Keratinocyte (primary cell): ENCODE measurements around the gene PAPPA2. TPM values are rescaled to one million over a fixed set of nuclear protein-coding genes. Genes with fewer than 3 reads are reported as not detected.

ENCODE experiments used
- DNase-seq: peaks from one replicate; pipeline ENCODE4 v3.0.0-alpha.2; 2011; ENCODE audit warnings: low read depth, missing footprints, low spot score
- FAIRE-seq: peaks from 2 replicates; lab custom pipeline; 2011; peaks lifted over from hg19 to GRCh38; lab: Jason Lieb, UNC
- H2AFZ ChIP-seq: 2 replicates; pipeline ENCODE4 v1.6.0; 2012; ENCODE audit warnings: low read length, control low read depth, inconsistent platforms; ENCODE audit not compliant: control insufficient read depth
- H3K27ac ChIP-seq: 2 replicates; pipeline ENCODE4 v1.5.1; 2011; ENCODE audit warnings: low read length; ENCODE audit not compliant: control insufficient read depth, insufficient read depth
- H3K27me3 ChIP-seq: 3 replicates; pipeline ENCODE4 v1.6.0; 2011; ENCODE audit warnings: low read length; ENCODE audit not compliant: control insufficient read depth, insufficient read depth; ENCODE audit errors: extremely low read depth
- H3K36me3 ChIP-seq, 2 experiments: 2 replicates in 1 of 2; 3 replicates in 1 of 2; pipeline ENCODE4 v1.5.1; 2011; ENCODE audit warnings: low read length in 2 of 2, mild to moderate bottlenecking in 1 of 2; ENCODE audit not compliant: control insufficient read depth in 2 of 2, insufficient read depth in 2 of 2; ENCODE audit errors: extremely low read depth in 1 of 2
- H3K4me1 ChIP-seq: 3 replicates; pipeline ENCODE4 v1.5.1; 2011; ENCODE audit warnings: low read length; ENCODE audit not compliant: control insufficient read depth, insufficient read depth; ENCODE audit errors: extremely low read depth
- H3K4me2 ChIP-seq: 3 replicates; pipeline ENCODE4 v1.6.0; 2011; ENCODE audit warnings: low read depth, low read length; ENCODE audit not compliant: control insufficient read depth, insufficient read depth; ENCODE audit errors: extremely low read depth
- H3K4me3 ChIP-seq, 3 experiments: fragments of 200-600 bp in 1 of 3; sonication (generic) in 1 of 3; 2 replicates in 2 of 3; 3 replicates in 1 of 3; pipeline ENCODE4 v1.5.1; 2011 to 2016; ENCODE audit warnings: low read length in 3 of 3, mild to moderate bottlenecking in 3 of 3, control low read depth in 2 of 3, inconsistent platforms in 1 of 3, low read depth in 1 of 3, mixed read lengths in 1 of 3, mixed run types in 1 of 3, moderate library complexity in 1 of 3; ENCODE audit not compliant: control insufficient read depth in 2 of 3, insufficient read depth in 2 of 3; ENCODE audit errors: extremely low read depth in 1 of 3
- H3K79me2 ChIP-seq: 2 replicates; pipeline ENCODE4 v1.6.0; 2012; ENCODE audit warnings: low read length; ENCODE audit not compliant: control insufficient read depth, insufficient read depth
- H3K9ac ChIP-seq: 3 replicates; pipeline ENCODE4 v1.6.0; 2011; ENCODE audit warnings: low read length; ENCODE audit not compliant: control insufficient read depth, insufficient read depth; ENCODE audit errors: extremely low read depth
- H3K9me1 ChIP-seq: 3 replicates; pipeline ENCODE4 v1.6.0; 2011; ENCODE audit warnings: low read length; ENCODE audit not compliant: control insufficient read depth, insufficient read depth; ENCODE audit errors: extremely low read depth
- H3K9me3 ChIP-seq: 2 replicates; pipeline ENCODE4 v1.5.1; 2012; ENCODE audit warnings: low read depth, low read length; ENCODE audit not compliant: control insufficient read depth
- H4K20me1 ChIP-seq: 3 replicates; pipeline ENCODE4 v1.6.0; 2011; ENCODE audit warnings: low read length; ENCODE audit not compliant: control insufficient read depth, insufficient read depth; ENCODE audit errors: extremely low read depth
- CTCF ChIP-seq, 3 experiments: IDR thresholded peaks in 1 of 3; conservative IDR thresholded peaks in 1 of 3; optimal IDR thresholded peaks in 1 of 3; 2 replicates in 2 of 3; 3 replicates in 1 of 3; pipeline versions ENCODE3 to v1.5.1; 2011; ENCODE audit warnings: low read length in 3 of 3, mild to moderate bottlenecking in 3 of 3, moderate library complexity in 2 of 3, control low read depth in 1 of 3, inconsistent platforms in 1 of 3; ENCODE audit not compliant: insufficient read depth in 2 of 3; ENCODE audit errors: extremely low read depth in 1 of 3
- EZH2 ChIP-seq: IDR thresholded peaks from one replicate; pipeline ENCODE4 v1.6.1; 2012; ENCODE audit warnings: inconsistent platforms, mild to moderate bottlenecking, low read length, moderate library complexity
- dilution Hi-C: fragments of 300-500 bp; cut with MboI; formaldehyde crosslinking; loops from one replicate; pipeline ENCODE4 v1.7.0; 2020; ENCODE audit warnings: low sequenced_read_pairs; ENCODE audit not compliant: extremely low pct_ligation_motif_present
- polyA plus RNA-seq, 5 experiments: library from polyadenylated mRNA; depleted of rRNA in 3 of 5; stranded (reverse) in 3 of 5; stranded (forward) in 1 of 5; unstranded in 1 of 5; fragments of >200 nt; gene quantifications; 1 replicate in 1 of 5; 2 replicates in 3 of 5; 3 replicates in 1 of 5; pipeline versions ENCODE4 v1.2.1 to v1.2.3, GENCODE V29; 2011 to 2012; ENCODE audit warnings: missing spikeins in 2 of 5, low read depth in 1 of 5, low replicate concordance in 1 of 5

Gene PAPPA2
- polyA plus RNA-seq, 1 donor (not counting 4 experiments of a cell fraction or from before 2014, with no cell fraction given) = 0.07 TPM

- Histone ChIP-seq H3K9me3 (no peaks in the 10 kb centered on the region), H2AFZ (no peak overlapping the region), H3K4me1 (no peaks in the 10 kb centered on the region), H3K9ac (no peak overlapping the region), H3K36me3 (no peaks in the 10 kb centered on the region), H3K4me2 (no peak overlapping the region), H3K9me1 (no peaks in the 10 kb centered on the region), H4K20me1 (no peaks in the 10 kb centered on the region), H3K27me3 (no peaks in the 10 kb centered on the region), H3K4me3 (no peak overlapping the region), H3K79me2 (no peaks in the 10 kb centered on the region), H3K27ac (no peak overlapping the region)
- no peak for DNase-seq
- no peak for FAIRE-seq
- TF ChIP-seq EZH2 (no peak), CTCF (optimal IDR thresholded peaks at IDR 0.05 in 1 of 3, IDR thresholded peaks at IDR 0.05 in 1 of 3, conservative IDR thresholded peaks at IDR 0.05 in 1 of 3; ENCODE audit: extremely low read depth in 1 of 3, insufficient read depth in 2 of 3, low read length in 3 of 3) (no peak)
- dilution Hi-C loops = no loop called here
Observed at GRCh38 chr1:176604461-176604860, 141.5 kb downstream of the PAPPA2 start.

GRCh38 chr1:176605176-176605575 is 142.2 kb downstream of the PAPPA2 start:
- H3K4me2 ChIP-seq = no peak overlapping the region
- dilution Hi-C loops = no loop called here
- no peaks in the 10 kb centered on the region for H3K4me1 ChIP-seq

More at GRCh38 chr1:176605176-176605575, 142.2 kb downstream of the PAPPA2 start:
- no peak for DNase-seq
- Histone ChIP-seq H3K27ac (no peak overlapping the region), H2AFZ (no peak overlapping the region), H3K9ac (no peak overlapping the region), H3K79me2 (no peaks in the 10 kb centered on the region), H3K36me3 (no peaks in the 10 kb centered on the region), H3K9me3 (no peaks in the 10 kb centered on the region), H3K4me3 (no peak overlapping the region), H3K27me3 (no peaks in the 10 kb centered on the region), H3K9me1 (no peaks in the 10 kb centered on the region), H4K20me1 (no peaks in the 10 kb centered on the region)
- TF ChIP-seq CTCF (optimal IDR thresholded peaks at IDR 0.05 in 1 of 3, IDR thresholded peaks at IDR 0.05 in 1 of 3, conservative IDR thresholded peaks at IDR 0.05 in 1 of 3; ENCODE audit: extremely low read depth in 1 of 3, insufficient read depth in 2 of 3, low read length in 3 of 3) (no peak), EZH2 (no peak)
- no peak for FAIRE-seq
